AG10803 (cell line): Measurements from ENCODE around the gene SOWAHC.
A peak's percentile ranks its signal among the peaks of the same experiment; 100 is the strongest.

Experiments used
- DNase-seq: peaks from one replicate; pipeline ENCODE4 v3.0.0; 2010; ENCODE audit warnings: low read depth
- H3K4me3 ChIP-seq: 2 replicates; pipeline ENCODE4 v1.5.1; 2011; ENCODE audit warnings: mild to moderate bottlenecking, low read length, control low read depth
- TF ChIP-seq, protein P1 (sequence below): conservative IDR thresholded peaks from 2 replicates; pipeline ENCODE4 v1.5.1; 2011; ENCODE audit warnings: mild to moderate bottlenecking, low read length, control low read depth, inconsistent platforms

Gene SOWAHC

DNA sequence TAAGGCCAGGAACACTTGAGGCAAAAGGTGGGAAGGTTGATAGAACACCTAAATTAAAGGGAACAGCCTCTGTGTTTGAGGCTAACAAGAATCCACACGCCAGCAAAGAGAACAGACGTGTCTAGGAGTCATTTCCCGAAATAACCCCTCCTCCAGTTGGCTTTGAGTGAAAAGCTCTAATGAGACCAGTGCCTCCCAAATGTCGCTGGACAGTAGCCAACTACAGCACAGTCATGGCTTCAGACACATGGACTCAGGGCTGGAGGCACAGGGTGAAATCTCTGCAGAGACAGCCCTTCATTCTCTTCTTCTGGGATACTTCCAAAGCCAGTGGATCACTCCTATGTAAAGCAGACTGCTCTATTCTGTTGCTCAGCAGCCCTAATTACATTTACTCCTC lies 49.6 kb downstream of the SOWAHC start:
- TF ChIP-seq, protein P1, sequence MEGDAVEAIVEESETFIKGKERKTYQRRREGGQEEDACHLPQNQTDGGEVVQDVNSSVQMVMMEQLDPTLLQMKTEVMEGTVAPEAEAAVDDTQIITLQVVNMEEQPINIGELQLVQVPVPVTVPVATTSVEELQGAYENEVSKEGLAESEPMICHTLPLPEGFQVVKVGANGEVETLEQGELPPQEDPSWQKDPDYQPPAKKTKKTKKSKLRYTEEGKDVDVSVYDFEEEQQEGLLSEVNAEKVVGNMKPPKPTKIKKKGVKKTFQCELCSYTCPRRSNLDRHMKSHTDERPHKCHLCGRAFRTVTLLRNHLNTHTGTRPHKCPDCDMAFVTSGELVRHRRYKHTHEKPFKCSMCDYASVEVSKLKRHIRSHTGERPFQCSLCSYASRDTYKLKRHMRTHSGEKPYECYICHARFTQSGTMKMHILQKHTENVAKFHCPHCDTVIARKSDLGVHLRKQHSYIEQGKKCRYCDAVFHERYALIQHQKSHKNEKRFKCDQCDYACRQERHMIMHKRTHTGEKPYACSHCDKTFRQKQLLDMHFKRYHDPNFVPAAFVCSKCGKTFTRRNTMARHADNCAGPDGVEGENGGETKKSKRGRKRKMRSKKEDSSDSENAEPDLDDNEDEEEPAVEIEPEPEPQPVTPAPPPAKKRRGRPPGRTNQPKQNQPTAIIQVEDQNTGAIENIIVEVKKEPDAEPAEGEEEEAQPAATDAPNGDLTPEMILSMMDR, result no peak
- peak; percentile 89 for DNase-seq

DNA sequence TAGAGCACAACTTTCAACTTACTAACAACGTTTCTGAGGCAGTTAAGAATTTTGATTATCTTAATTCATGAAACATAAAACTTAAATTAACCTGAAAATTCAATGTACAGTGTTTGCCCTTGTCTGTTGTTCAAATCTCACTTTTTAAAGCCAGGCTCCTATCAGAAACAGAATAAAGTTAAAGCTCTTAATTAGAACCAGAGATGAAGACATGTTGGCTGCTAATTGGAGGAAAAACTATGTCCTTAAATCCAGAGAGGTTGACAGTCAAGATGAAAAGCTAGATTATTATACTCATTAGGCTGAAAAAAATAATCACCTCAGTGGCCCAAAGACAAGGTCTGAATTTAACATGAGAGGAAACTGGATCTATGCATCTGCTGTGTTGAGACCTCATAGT lies 52.3 kb downstream of the SOWAHC start:
- H3K4me3 ChIP-seq, result no peak overlapping the region
- no peak for DNase-seq
- TF ChIP-seq, protein P1, result no peak

More for the DNA sequence above, 49.6 kb downstream of the SOWAHC start:
- H3K4me3 ChIP-seq, result no peak overlapping the region
